GM23248 (cell line): ENCODE data around the gene EHBP1.

Source experiments
- EZH2 ChIP-seq: fragments of 200-600 bp; sonication (generic); IDR thresholded peaks from 2 replicates; pipeline ENCODE4 v1.6.1; 2018; ENCODE audit warnings: antibody characterized with exemption, mild to moderate bottlenecking; ENCODE audit not compliant: insufficient read depth, poor library complexity, severe bottlenecking
- EZH2phosphoT487 ChIP-seq: fragments of 200-600 bp; sonication (generic); IDR thresholded peaks from 2 replicates; pipeline ENCODE4 v1.6.1; 2018; ENCODE audit warnings: antibody characterized with exemption, moderate library complexity, mild to moderate bottlenecking, low read depth; ENCODE audit not compliant: insufficient read depth

DNA sequence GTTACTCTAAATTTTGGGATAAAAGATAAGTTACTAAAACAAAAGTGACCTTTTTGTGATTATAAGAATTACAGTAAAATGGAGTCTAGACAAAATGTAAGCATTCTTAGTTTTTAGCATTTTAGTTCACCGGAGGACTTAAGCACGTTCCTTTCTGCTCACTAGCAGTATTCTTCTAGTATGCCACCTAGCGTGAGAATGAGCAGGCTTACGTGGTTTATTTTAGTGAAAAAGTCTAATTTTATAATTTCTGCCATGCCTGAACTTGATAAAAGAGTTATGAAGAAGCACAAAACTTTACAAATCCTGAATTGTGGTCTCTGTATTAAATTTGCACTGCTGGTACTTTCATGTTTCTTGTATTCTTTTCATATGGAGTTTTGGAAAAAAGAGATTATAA is 332.5 kb downstream of the EHBP1 start:
- TF ChIP-seq EZH2phosphoT487 (no peak), EZH2 (no peak)
